ENCODE measurements around the gene CCZ1. TPM values are rescaled to one million over a fixed set of nuclear protein-coding genes. Genes with fewer than 3 reads are reported as not detected.
"Not testable (repeated sequence)": the region's sequence is repeated elsewhere in the genome, so short reads cannot be mapped to it uniquely, and the experiment has no call there.

The CCZ1 gene
- total RNA-seq, 1 donor from 2014 or later = 62.1 TPM

- H3K36me3 Mint-ChIP-seq (ENCODE audit: low read depth, unreplicated experiment); DNase-seq (ENCODE audit: low spot score); H3K27ac Mint-ChIP-seq (ENCODE audit: unreplicated experiment); H3K27me3 Mint-ChIP-seq (ENCODE audit: unreplicated experiment); H3K4me3 Mint-ChIP-seq (ENCODE audit: unreplicated experiment); H3K4me1 Mint-ChIP-seq (ENCODE audit: unreplicated experiment); H3K9me3 Mint-ChIP-seq (ENCODE audit: unreplicated experiment): not testable (repeated sequence)
Measured at GRCh38 chr7:5931905-5932644, 33.5 kb downstream of the CCZ1 start.

- H3K27ac Mint-ChIP-seq (ENCODE audit: unreplicated experiment); H3K4me1 Mint-ChIP-seq (ENCODE audit: unreplicated experiment); H3K9me3 Mint-ChIP-seq (ENCODE audit: unreplicated experiment); H3K27me3 Mint-ChIP-seq (ENCODE audit: unreplicated experiment); H3K36me3 Mint-ChIP-seq (ENCODE audit: low read depth, unreplicated experiment); H3K4me3 Mint-ChIP-seq (ENCODE audit: unreplicated experiment); DNase-seq (ENCODE audit: low spot score): not testable (repeated sequence)
Measured at GRCh38 chr7:5934945-5935450, 36.5 kb downstream of the CCZ1 start.

GRCh38 chr7:5963205-5963604 is 64.7 kb downstream of the CCZ1 start:
- H3K27ac Mint-ChIP-seq (ENCODE audit: unreplicated experiment); H3K36me3 Mint-ChIP-seq (ENCODE audit: low read depth, unreplicated experiment); H3K27me3 Mint-ChIP-seq (ENCODE audit: unreplicated experiment); DNase-seq (ENCODE audit: low spot score); H3K9me3 Mint-ChIP-seq (ENCODE audit: unreplicated experiment); H3K4me1 Mint-ChIP-seq (ENCODE audit: unreplicated experiment); H3K4me3 Mint-ChIP-seq (ENCODE audit: unreplicated experiment): not testable (repeated sequence)

- H3K36me3 Mint-ChIP-seq (ENCODE audit: low read depth, unreplicated experiment); H3K27ac Mint-ChIP-seq (ENCODE audit: unreplicated experiment); H3K27me3 Mint-ChIP-seq (ENCODE audit: unreplicated experiment); H3K4me1 Mint-ChIP-seq (ENCODE audit: unreplicated experiment); DNase-seq (ENCODE audit: low spot score); H3K9me3 Mint-ChIP-seq (ENCODE audit: unreplicated experiment); H3K4me3 Mint-ChIP-seq (ENCODE audit: unreplicated experiment): not testable (repeated sequence)
Measured at GRCh38 chr7:5963810-5964209, 65.3 kb downstream of the CCZ1 start.

GRCh38 chr7:5970347-5970911 is 71.9 kb downstream of the CCZ1 start, which contains the start of gene RSPH10B:
RSPH10B (minus strand) TSS chr7:5970689; CDS start chr7:5967116, 3,573 bp downstream.
- H3K4me3 Mint-ChIP-seq (ENCODE audit: unreplicated experiment); H3K27ac Mint-ChIP-seq (ENCODE audit: unreplicated experiment); H3K36me3 Mint-ChIP-seq (ENCODE audit: low read depth, unreplicated experiment); H3K9me3 Mint-ChIP-seq (ENCODE audit: unreplicated experiment); H3K4me1 Mint-ChIP-seq (ENCODE audit: unreplicated experiment); H3K27me3 Mint-ChIP-seq (ENCODE audit: unreplicated experiment); DNase-seq (ENCODE audit: low spot score): not testable (repeated sequence)

GRCh38 chr7:5973580-5973979 is 75.0 kb downstream of the CCZ1 start:
- not testable (repeated sequence) for DNase-seq (ENCODE audit: low spot score); H3K4me1 Mint-ChIP-seq (ENCODE audit: unreplicated experiment); H3K9me3 Mint-ChIP-seq (ENCODE audit: unreplicated experiment); H3K27ac Mint-ChIP-seq (ENCODE audit: unreplicated experiment); H3K27me3 Mint-ChIP-seq (ENCODE audit: unreplicated experiment); H3K36me3 Mint-ChIP-seq (ENCODE audit: low read depth, unreplicated experiment); H3K4me3 Mint-ChIP-seq (ENCODE audit: unreplicated experiment)

Other genes with a start within 250 kb of the CCZ1 start
- gene RNF216, start 117.1 kb upstream of the CCZ1 start, total RNA-seq (ENCODE audit: unreplicated experiment) = 40.8 TPM
- not detected for gene OCM, start 17.9 kb upstream of the CCZ1 start, total RNA-seq (ENCODE audit: unreplicated experiment)
- gene RSPH10B, start 72.0 kb downstream of the CCZ1 start, total RNA-seq (ENCODE audit: unreplicated experiment) = 0.44 TPM
- gene PMS2, start 110.3 kb downstream of the CCZ1 start, total RNA-seq (ENCODE audit: unreplicated experiment) = 16.3 TPM
- 25.3 TPM for gene AIMP2, start 110.5 kb downstream of the CCZ1 start, total RNA-seq (ENCODE audit: unreplicated experiment)
- not detected for gene ANKRD61, start 132.6 kb downstream of the CCZ1 start, total RNA-seq (ENCODE audit: unreplicated experiment)
- 61.4 TPM for gene EIF2AK1, start 160.4 kb downstream of the CCZ1 start, total RNA-seq (ENCODE audit: unreplicated experiment)
- gene USP42, start 206.2 kb downstream of the CCZ1 start, total RNA-seq (ENCODE audit: unreplicated experiment) = 16.2 TPM